ENCODE measurements around the gene PKNOX2.

Gene PKNOX2

DNA sequence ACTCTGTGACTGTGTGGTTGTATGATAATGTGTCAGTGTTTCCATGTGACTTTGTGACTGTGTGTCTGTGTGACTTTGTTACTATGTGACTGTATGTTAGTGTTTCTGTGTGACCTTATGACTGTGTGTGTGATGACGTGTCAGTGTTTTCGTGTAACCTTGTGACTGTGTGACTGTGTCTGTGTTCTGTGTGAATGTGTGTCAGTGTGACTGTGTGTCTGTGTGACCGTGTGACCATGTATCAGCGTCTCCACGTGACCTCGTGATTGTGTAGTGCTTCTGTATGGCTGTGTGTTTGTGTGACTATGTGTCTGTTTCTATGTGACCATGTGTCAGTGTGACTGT is 9.5 kb upstream of the PKNOX2 start:
- DNase-seq, result no peak

DNA sequence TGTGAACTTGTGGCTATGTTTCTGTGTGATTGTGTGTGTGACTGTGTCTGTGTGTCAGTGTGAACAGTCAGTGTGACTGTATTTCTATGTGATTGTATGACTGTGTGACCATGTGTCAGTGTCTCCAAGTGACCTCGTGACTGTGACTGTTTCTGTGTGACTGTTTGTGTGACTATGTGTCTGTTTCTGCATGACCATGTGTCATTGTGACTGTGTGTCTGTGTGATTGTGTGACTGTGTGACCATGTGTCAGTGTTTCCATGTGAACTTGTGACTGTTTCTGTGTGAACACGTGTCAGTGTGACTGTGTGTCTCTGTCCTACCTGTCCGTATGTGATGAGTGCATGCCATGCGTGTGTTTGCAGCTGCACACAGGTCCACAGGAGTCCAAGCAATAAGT is 8.8 kb upstream of the PKNOX2 start:
- DNase-seq, result no peak

DNA sequence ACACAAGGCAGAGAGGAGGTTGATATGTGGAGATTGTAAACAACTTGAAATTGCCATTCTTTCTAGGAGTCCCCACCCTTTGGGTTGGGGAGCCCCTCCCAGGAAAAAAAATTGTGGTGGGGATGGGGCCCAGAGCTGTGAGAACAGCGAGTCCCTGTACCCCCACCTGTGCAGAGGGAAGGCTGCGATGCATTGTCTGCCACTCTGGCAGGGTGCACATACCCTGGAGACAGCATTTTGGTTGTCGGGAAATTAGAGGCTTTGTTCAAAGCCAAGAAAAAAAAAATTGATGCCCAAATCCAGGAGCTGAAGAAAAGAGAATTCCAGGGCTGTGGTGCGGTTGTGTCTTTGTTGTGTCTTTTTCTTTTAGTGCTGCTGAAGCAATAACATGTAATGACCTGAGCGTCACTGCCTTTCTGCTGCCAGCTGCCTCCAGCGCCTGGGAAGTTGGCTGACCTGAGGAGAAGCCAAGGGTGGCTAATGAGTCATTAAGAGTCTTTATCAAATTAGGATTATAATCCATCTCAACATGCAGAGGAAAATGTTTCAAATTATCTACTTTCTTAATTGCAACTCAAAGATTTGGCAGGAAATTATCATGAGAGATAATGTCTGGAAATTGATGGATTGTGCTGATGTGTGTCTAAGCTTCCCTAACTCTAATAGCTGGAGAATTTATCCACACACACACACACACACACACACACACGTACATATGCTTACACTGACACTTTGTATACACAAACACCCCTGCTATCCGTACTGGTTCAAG is 8.0 kb upstream of the PKNOX2 start:
- DNase-seq, result no peak

DNA sequence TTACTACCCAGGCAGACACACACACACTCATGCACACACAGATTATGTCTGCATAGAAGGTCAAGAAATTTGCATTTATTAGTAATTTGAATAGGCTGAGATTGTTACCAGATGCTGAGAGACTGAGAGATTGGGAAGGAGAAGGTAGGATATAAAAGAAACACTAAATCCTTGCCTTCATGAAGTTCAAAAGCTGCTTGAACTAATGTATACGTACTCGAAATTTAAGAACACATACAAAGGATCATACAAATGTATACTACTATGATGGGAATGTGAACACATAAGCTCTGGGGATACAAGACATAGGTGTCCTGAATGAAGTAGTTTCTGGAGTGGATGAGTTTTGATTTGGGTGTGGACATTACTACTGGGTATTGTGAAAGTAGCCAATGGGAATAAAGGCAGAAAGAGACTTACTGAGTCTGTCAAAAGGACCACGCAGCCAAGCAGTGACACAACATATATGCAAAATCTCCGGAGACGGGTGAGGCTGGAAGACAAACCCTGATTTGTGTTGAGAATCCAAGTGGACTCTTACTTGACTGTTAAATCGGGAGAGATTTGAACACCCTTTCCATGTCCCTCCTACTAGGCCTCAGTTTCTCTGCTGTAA is 7.3 kb upstream of the PKNOX2 start:
- DNase-seq, result no peak

DNA sequence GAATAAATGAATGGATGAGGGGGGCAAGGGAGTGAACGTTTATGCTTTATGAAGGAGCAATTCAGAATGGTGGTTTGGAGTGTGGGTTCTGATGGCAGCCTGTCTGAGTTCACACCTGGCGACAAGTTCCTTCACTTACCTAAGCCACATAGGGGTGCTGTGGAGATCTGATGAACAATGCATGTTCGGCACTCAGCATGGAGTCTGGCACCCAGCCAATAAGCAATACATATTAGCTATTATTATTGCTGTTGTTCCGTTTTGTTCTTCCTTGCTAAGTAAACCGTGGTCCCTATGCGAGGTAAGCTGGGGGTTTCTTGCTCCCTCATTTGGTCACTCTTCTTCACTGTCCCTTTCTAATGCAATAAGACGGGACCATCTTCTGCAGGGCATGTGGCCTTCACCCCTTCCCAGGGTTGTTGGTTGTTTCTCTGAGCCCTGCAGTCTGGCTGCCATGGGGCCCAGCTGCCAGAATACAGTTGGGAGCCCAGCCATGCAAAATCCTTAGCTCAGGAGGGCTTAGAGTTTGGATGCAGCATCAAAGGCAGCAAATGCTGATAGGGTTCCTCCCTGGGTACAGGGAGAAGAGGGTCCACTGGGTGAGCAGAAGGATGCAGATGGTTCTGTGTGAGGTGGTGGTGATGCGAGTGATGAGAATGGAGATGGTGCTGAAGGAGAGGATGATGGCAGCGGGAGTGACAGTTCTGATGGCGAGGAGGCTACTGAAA is 6.4 kb upstream of the PKNOX2 start:
- no peak for DNase-seq

DNA sequence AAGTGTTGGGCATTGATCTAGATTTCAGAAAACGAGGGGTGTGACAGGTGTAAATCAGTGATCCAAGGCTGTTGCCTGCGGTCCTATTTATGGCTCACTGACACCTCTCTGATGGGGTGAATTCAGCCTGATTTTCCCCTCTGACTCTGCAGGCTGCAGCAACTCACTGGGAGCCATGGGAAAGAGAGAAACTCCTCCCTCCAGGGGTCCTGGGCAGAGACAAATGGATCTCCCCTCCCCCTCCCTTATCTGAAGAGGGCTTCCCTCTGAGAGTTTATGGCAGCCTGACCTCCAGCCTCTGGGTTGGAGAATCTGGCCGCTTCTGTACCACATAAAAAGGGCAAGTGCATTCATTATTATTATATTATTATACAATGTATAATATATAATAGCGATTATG is 1.8 kb upstream of the PKNOX2 start:
- DNase-seq, result no peak

DNA sequence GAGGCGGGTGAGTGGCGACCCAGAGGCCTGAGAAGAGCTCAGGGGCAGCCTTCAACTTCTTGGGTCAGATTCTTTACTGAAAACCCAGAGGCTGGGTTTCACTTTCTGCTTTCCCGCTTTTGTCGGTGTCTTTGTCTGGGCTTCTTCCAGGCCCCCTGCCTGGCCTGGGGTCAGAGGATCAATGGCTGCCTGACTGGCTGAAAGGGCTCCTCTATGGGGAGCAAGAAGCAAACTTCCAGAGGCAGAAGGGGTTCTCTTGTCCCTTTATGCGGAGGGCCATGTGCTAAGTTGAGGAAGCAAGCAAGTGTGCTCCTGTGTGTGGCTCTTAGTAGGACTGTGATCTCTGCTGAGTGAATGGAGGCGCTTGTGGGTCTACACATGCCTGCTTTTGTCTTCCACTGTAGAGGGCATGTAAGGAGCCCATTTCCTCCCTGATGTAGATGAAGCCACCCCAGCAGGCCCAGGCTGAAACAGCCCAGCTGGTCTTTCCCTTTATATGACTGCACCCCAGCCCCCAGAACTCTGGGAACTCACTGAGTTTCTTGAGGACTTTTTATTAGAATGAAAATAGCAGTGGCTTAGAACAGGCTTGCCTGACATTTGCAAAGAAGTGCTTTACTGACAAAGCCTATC is 1.0 kb upstream of the PKNOX2 start:
- no peak for DNase-seq

DNA sequence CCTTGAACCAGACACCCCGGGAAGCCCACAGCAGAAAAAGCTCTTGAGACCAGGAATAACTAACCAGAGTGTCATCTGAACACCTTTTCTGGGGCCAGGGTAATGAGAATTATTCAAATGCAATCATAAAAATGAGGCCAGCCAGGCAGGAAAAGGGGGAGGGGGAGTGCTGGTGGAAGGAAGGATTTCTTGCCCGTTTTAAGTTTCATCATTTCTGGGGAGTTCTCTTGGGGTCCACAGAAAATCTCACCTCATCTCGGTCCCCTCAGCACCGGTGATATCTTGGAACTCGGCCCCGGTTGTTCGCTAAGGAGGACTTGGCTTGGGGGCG is 495 bp upstream of the PKNOX2 start:
- DNase-seq, result no peak

DNA sequence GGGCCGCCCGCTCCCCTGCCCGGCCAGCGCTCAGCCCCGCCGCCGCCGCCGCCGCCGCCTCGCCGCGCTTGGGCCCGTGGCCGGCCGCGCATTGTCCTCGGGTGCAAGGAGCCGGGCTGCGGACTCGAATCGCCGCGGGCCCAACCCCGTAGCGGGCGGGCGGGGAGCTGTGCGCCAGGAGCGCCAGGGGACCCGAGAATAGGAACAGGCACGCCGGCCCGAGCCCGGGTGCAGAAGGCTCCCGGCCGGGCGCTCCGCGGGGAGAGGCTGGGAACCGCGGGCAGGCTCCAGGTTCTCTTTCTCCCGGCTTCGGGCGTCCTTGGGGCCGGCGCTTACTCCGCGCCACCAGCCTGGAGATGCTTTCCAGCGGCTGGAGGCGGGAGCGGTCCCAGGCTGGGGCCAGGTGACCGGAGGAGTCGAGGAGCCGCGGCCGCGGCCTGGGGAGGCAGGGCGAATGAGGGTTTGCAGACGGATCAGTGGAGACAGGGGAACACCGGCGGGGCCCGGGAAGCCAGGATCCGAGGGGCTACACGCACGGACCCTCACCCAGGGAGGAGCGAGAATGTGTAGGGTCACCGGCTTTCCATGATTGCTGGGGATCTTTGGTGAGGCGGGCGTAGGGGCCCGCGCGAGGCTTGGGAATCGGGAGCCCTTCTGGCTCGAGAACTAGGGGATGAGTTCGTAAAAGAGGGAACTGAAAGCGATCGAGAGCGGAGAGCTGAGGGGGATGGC is 726 bp downstream of the PKNOX2 start:
- no peak for DNase-seq

DNA sequence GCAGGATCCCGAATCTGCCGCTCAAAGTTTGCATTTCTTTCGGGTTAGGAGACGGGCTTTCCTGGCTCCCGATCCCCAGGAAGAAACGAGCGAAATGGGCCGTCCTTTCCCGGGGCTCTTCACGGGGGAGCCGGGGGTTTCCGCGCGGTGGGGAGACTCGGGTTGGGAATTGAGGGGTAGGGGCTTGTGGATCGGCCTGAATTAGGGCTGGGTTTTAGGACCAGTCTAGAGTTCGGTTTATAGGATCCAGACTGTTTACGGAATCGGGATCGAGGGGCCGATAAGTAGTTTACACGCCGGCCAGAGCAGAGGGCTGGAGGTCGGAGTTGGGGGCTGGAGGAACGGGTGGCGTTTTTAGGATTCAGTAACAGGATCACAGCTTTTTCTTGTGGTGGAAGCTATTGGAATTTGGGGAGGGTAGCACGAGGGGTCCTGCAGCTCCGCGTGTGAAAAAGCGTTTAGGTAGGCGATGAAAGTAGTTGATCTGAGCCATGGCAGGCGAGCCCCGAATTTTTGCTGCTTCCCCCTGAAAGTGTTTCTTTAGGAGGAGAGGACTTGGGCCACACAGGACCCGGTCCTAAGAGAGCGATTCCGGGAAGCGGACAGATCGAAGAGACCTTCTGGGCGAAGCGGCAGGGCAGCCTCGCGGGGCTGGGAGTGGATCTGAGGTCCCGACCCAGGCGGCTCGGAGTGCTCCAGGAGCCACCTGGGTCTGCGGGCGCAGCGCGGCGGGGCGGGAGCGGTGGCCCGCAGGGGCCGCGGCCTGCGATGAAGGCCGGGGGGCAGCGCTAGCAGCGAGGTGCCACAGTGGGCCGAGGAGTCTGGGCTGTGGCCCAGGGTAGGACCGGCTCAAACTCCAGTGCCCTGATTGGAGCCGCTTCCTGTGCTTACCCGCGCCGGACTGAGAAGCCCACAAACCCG is 1.6 kb downstream of the PKNOX2 start:
- no peak for DNase-seq

DNA sequence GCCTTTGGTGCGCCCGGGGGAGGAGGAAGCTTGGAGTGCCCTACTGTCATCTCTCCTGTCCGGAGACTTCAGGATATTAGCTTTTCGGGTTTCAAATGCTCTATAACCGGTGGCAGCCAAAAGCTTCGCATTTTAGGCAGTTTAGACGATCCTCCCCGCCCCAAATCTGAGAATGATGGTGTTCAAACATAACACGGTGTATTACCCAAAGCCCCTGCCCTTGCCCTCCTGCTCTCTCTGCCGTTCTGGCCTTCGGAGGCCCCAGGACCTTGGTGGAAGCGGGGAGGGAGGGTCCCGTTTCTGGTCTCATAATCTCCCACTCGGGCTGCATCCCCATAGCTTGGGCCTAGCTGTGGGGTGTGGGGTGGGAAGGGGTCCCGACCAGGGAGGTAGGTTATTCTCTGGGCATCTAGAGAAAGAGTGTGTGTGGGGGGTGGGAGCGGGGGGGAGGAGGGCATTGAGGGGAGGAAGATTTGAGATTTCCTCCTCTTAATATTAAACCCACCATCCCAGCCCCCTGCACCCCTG is 2.3 kb downstream of the PKNOX2 start:
- DNase-seq, result no peak

DNA sequence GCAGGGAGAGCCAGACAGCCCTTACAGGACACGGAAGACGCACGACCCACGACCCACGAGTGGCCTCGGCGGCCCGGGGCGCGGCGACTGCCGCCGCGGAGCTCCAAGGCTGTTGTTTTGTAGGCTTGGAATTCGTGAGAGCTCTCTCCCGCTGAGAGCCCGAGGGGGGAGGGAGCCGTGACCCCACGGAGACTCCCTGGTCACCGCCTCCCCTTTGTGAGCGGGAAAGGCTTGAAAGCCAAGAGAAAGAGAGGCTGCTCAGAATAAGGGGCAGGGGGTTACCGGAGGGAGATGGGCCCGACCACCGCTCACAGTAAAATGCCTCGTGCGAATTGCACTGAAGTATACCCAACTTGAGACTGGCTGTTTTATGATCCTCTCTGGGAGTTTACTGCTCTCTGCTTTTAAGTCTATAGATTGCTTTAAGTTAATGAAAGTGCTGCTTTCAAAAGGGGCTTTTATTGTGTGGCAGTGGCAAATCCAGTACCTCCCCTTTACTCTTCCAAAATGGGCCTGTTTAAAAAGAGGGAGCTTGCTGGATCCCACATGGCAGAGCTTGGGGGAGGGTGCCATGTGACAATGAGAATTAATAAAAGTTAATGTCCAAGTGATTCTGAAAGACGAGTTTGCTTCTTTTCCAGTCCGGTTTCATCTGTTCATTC is 2.9 kb downstream of the PKNOX2 start:
- no peak for DNase-seq

DNA sequence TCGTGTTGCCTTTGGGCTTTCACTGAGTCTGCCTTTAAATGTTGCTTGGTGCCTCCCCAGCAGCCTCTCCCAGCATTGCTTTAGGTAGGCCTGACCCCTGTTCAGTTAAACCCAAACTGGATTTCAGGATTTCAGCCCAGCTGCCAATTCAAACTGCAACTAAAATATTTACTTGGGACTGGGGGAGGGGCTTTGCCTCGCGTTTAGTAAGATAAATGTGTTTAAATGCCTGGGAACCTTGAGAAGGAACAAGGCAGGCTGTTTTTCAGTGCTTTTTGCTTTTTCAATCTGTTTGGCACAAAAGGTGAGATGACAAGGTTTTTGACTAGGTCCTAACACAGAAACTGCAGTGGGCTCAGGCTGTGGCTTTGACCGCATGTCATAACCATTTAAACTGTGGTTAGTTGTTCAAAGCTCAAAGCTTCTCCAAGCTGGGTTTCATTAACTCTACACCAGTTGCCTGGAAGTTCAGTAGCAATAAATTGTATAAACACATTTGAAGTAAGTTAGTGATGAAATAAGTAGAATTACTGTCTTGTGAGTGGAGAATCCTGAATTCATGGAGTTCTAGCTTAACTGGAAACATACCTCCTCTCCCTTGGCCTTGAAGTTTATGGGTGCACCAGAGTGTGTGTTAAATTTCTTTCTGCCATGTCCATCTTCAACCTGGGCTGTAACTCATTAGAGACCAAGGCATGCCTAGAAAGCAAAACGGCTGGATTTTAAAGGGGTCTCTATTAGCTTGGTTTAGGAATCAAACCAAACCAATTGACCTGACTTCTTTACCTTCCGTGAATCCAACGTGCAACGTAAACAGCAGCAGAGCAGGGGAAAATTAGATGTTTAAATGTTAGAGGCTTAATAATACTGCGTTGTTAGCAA is 3.6 kb downstream of the PKNOX2 start:
- no peak for DNase-seq

DNA sequence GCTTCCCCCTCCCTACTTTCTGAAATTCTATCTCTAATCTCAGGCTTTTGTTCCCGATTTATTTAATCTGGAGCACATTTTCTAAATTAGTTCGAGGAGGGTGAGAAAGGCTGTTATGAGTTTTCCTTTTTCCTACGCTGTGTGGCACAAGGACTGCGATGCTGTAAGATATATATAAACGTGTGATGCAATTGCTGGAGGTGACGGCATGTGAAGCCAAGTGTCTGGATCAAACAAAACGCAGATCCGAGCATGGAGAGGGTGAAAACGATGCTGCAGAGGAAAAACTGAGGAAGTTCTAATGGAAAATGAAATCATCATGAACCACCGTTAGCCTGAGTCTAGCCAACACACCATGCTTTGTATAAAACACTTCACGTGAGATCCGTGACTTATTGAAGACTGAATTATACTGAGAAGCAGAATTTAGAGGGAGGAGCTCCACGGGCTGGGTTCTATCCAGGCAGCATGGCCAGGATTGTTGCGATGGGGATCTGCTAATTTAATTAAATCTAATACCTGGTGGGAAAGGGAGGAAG is 4.4 kb downstream of the PKNOX2 start:
- no peak for DNase-seq

DNA sequence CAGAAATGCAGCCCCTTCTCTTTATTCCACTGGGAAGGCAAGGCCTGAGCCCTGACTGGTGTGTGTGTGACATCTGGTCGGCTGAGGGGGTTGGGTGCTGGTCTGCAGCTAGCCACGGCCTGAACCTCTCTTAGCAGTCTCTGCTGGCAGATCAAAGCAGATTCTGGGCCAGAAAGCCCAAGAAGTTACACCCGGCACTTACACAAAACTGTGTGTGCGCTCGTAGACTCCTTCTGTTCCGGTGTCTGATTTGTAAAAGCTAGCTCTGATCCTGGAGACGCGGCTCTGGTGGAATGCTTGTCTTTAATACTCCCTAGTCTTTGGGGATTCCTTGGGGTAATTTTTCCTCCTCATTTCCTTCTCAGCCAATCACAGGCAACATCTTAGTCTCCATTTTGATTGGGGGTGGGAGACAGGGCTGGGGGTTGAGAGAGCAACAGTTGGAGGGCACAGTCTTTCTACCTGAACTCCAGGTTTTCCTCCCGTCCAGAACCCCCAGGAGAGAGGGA is 5.5 kb downstream of the PKNOX2 start:
- DNase-seq, result no peak

DNA sequence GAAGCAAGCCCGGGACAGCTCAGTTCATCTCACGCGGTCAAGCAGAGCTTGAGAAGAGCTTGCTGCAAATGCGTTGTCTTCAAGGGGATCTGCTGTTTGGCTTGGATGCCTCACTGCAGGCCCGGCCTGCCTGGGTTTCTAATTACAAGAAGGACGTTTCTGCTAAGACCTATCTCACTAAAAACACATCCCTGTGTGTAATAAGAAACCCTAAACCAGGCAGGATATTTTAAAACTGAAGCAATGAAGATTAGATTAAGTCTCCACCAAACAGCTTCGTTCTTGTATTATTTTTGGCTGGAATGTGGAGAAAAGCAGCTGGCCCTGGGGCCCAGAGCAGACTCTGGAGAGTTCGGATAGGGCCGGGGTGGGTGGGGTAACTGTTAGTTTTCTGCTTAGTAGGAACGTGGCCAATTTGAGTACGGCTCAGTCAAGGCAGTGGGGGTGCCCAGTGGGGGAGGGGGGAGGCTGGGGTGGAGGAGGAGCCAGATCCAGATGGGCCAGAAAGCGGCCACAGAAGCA is 6.0 kb downstream of the PKNOX2 start:
- DNase-seq, result no peak

DNA sequence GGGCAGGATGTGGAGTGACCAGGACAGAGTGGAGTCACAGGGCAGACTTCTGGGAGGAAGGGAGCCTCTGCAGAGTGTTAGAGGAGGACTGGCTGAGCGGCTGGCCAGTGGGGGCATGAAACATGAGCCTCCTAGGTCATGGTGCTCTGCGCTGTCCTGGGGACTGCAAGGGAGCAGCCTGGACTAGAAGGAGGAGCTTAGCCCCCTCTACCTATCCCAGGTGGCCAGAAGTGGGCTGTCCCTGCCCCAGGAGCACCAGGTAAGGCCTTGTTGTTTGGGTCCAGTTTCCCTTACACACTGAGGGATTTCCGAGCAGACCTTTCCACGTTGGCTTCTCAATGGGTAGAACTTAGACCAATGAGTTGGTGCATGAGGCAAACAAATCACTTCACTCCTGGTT is 7.4 kb downstream of the PKNOX2 start:
- DNase-seq, result no peak

DNA sequence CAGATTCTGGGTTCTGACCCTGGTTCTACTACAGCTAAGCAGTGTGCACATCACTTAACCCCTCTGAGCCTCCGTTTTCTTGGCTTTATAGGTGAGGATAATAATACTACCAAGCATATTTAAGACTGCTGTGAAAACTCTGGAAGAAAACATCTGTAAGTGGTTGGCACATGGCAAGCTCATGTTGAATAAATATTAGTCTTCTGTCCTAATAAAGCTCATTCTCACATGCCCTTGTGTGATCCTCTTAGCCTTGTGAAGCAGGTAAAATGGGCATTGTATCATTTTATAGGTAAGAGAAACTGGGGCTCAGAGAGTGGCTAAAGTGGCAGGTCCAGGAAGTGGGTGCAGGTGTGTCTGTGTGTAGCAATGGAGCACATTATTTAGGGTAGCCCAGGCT is 8.5 kb downstream of the PKNOX2 start:
- DNase-seq, result no peak

DNA sequence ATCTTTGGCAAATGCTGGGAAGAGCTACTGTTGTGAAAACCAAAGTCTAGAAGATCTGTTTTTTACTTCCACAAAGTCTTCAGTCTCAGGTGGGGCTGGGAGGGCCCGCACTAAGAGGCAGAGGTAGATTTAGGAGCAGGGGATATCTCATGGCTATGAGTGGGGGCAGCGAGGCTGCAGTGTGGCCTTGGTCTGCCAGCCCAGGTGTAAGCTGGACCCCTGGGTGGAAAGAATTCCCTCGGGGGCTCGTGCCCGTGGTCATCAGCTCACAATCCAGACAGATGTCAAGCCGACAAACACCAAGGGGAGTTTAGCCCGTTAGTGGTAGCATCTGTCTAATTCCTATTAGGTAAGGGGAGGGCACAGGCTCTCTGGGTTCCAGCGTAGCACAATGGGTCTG is 9.0 kb downstream of the PKNOX2 start:
- no peak for DNase-seq

DNA sequence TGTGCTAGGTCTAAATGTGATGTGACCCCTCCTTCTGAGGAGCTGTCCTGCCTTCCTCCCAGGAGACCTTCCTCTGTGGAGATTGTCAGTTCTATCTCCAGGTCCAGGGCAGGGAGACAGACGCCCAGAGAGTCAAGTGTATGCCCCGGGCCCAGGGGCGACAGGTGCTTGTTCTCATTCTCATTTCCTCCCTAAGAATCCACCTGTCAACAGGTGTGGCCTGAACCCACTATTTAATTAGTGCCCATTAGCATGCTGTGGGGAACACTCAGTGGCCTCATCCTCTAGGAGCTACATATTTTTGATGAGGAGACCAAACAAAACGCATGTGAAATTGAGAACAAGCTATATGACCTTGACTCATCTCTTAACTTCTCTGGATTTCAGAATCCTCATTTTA is 9.5 kb downstream of the PKNOX2 start:
- no peak for DNase-seq
